H1 (cell line): Measurements from ENCODE around the gene SSC5D. TPM values are rescaled to one million over a fixed set of nuclear protein-coding genes. Genes with fewer than 3 reads are reported as not detected.
A peak's percentile ranks its signal among the peaks of the same experiment; 100 is the strongest.

Experiments used
- CBX8 ChIP-seq: fragments of 300-800, 300-1000 bp; sonication (generic); IDR thresholded peaks from 2 replicates; pipeline ENCODE4 v1.7.1; 2016; ENCODE audit warnings: low read depth, low read length, borderline replicate concordance
- CHD1 ChIP-seq: IDR thresholded peaks from 2 replicates; pipeline ENCODE4 v1.6.1; 2012; ENCODE audit warnings: low read depth, low read length, improper control_type of control experiment
- FOSL1 ChIP-seq: IDR thresholded peaks from 2 replicates; pipeline ENCODE4 v1.6.1; 2011; ENCODE audit warnings: mild to moderate bottlenecking, low read depth, low read length, moderate library complexity; ENCODE audit not compliant: insufficient read depth
- GTF2F1 ChIP-seq: IDR thresholded peaks from 2 replicates; pipeline ENCODE4 v1.6.1; 2012; ENCODE audit warnings: low read depth, low read length, improper control_type of control experiment, borderline replicate concordance
- HDAC6 ChIP-seq: IDR thresholded peaks from one replicate; pipeline ENCODE4 v1.7.1; 2012; ENCODE audit warnings: low read depth, mild to moderate bottlenecking, inconsistent platforms, low read length, moderate library complexity
- KDM4A ChIP-seq: IDR thresholded peaks from one replicate; pipeline ENCODE4 v1.7.1; 2012; ENCODE audit warnings: low read depth, mild to moderate bottlenecking, moderate library complexity, low read length, inconsistent platforms; ENCODE audit not compliant: severe bottlenecking
- KDM5A ChIP-seq: fragments of 200-600 bp; IDR thresholded peaks from 2 replicates; pipeline ENCODE4 v1.7.1; 2012; ENCODE audit warnings: mild to moderate bottlenecking, low read length, inconsistent platforms, mixed read lengths
- RXRA ChIP-seq: IDR thresholded peaks from 2 replicates; pipeline ENCODE4 v1.6.1; 2011; ENCODE audit warnings: low read depth, mild to moderate bottlenecking, low read length, moderate library complexity; ENCODE audit not compliant: insufficient read depth
- SAP30 ChIP-seq: fragments of 300-600 bp; sonication (generic); IDR thresholded peaks from 2 replicates; pipeline ENCODE4 v1.7.1; 2012; ENCODE audit warnings: low read length, moderate library complexity, mild to moderate bottlenecking, inconsistent platforms; ENCODE audit not compliant: insufficient read depth, insufficient replicate concordance
- SP4 ChIP-seq: IDR thresholded peaks from 2 replicates; pipeline ENCODE4 v1.6.1; 2012; ENCODE audit warnings: low read length, inconsistent platforms
- polyA plus RNA-seq, 7 experiments: library from polyadenylated mRNA; depleted of rRNA in 3 of 7; stranded (reverse) in 5 of 7; unstranded in 2 of 7; fragments of >200 nt in 5 of 7; fragments of 200-250 nt in 2 of 7; gene quantifications; 1 replicate in 5 of 7; 2 replicates in 1 of 7; 4 replicates in 1 of 7; pipeline versions ENCODE4 v1.2.1 to v1.2.3, GENCODE V29; 2011 to 2013; ENCODE audit warnings: missing spikeins in 2 of 7, mixed read lengths in 2 of 7
- total RNA-seq: library from RNA; stranded (reverse); fragmentation: NEBNext Ultra II Directional; extraction: Animal tissue kit (Norgen Biotek cat#: 25700); gene quantifications from 2 replicates; pipeline ENCODE4 v1.2.1, GENCODE V29; 2021
- TF ChIP-seq, protein P1 (sequence below): IDR thresholded peaks from 2 replicates; pipeline ENCODE4 v1.6.1; 2012; ENCODE audit warnings: inconsistent platforms
- TF ChIP-seq, protein P2 (sequence below): IDR thresholded peaks from 2 replicates; pipeline ENCODE4 v1.6.1; 2012; ENCODE audit warnings: inconsistent platforms
- TF ChIP-seq, protein P3 (sequence below): IDR thresholded peaks from 2 replicates; pipeline ENCODE4 v1.6.1; 2012; ENCODE audit warnings: low read length, inconsistent platforms

The SSC5D gene
- total and polyA plus RNA-seq, 2 of the 8 experiments (the other 6 are each of a cell fraction or from before 2014, with no cell fraction given), result 0.39 to 1.7 TPM

DNA sequence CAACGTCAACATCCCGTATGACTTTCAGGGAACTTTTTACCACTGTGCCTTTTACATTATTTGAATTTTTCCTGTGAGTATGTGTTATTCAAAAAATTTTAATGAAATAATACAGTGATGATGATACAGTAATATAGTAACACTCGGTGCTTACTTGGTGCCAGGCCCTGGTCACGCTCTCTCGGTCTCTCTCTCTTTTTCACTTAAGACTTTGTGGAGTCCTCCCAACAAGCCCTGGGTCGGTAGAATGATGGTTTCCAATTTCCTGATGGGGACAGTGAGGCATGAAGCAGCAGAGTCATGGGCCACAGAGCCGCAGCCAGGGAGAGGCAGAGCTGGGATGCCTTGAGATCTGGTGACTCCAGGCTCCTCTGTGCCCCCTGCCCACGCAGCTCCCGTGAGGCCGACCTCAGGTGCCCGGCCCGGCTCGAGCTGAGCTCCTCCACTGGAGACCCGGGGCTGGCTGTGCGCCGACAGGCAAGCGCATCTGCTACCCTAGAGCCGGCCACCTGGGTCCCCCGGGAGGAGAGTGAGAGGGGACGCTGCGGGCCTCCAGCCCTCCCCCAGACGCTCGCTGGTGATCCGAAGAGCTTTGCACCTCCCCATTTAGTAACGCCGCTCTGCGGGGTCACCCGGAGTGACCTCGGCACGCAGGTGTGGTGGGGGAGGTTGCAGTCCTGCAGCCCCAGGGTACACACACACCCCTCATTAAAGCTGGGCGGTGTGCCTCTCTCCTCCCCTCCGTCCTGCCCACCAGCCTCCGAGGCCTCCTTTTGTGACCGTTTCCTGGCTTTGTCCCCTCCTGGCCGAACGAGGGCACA is 61.5 kb downstream of the SSC5D start (continued):
- TF ChIP-seq, protein P1, sequence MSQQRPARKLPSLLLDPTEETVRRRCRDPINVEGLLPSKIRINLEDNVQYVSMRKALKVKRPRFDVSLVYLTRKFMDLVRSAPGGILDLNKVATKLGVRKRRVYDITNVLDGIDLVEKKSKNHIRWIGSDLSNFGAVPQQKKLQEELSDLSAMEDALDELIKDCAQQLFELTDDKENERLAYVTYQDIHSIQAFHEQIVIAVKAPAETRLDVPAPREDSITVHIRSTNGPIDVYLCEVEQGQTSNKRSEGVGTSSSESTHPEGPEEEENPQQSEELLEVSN, result no peak
- TF ChIP-seq FOSL1 (no peak), RXRA (no peak), CHD1 (no peak), KDM4A (peak; percentile 54), HDAC6 (no peak), CBX8 (no peak), GTF2F1 (no peak), SAP30 (no peak), KDM5A (no peak), SP4 (no peak)
- TF ChIP-seq, protein P2, sequence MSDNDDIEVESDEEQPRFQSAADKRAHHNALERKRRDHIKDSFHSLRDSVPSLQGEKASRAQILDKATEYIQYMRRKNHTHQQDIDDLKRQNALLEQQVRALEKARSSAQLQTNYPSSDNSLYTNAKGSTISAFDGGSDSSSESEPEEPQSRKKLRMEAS, result peak; percentile 36; the same call in 1 of the 2 replicates
- TF ChIP-seq, protein P3, sequence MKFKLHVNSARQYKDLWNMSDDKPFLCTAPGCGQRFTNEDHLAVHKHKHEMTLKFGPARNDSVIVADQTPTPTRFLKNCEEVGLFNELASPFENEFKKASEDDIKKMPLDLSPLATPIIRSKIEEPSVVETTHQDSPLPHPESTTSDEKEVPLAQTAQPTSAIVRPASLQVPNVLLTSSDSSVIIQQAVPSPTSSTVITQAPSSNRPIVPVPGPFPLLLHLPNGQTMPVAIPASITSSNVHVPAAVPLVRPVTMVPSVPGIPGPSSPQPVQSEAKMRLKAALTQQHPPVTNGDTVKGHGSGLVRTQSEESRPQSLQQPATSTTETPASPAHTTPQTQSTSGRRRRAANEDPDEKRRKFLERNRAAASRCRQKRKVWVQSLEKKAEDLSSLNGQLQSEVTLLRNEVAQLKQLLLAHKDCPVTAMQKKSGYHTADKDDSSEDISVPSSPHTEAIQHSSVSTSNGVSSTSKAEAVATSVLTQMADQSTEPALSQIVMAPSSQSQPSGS, result no peak
